PC-9 (cell line): ENCODE measurements around the gene THSD7B. TPM values are rescaled to one million over a fixed set of nuclear protein-coding genes. Genes with fewer than 3 reads are reported as not detected.

ENCODE experiments used
- BruUV-seq: library from RNA; stranded (reverse); fragments of 400-500 nt; replicated peaks from 2 replicates; lab custom pipeline; 2021; lab: Mats Ljungman, UMichigan
- CTCF ChIA-PET: fragments of 300-600 bp; sonication (Branson Sonifier 250); formaldehyde crosslinking; loops from one replicate; lab custom pipeline; 2022; ENCODE audit warnings: antibody characterized with exemption; lab: Charles Lee
- POLR2A ChIA-PET: fragments of 300-600 bp; sonication (Branson Sonifier 250); formaldehyde crosslinking; loops from one replicate; lab custom pipeline; 2022; ENCODE audit warnings: antibody characterized with exemption; ENCODE audit not compliant: unreplicated experiment; lab: Charles Lee
- DNase-seq, 2 experiments: peaks; one replicate each; pipeline versions ENCODE4 v3.0.0 to v3.0.0-alpha.2; 2015 to 2022; ENCODE audit warnings: mixed read lengths in 1 of 2
- H2AFZ ChIP-seq: fragments of 200-600 bp; sonication (generic); 2 replicates; pipeline ENCODE4 v1.8.1; 2017; ENCODE audit warnings: antibody characterized with exemption
- H3F3A ChIP-seq: fragments of 200-600 bp; sonication (generic); 2 replicates; pipeline ENCODE4 v1.8.1; 2017; ENCODE audit warnings: antibody characterized with exemption, mild to moderate bottlenecking, low read depth; ENCODE audit not compliant: insufficient read depth
- H3K27ac ChIP-seq: fragments of 200-600 bp; sonication (generic); 2 replicates; pipeline ENCODE4 v1.6.1; 2016; ENCODE audit warnings: mixed run types
- H3K27me3 ChIP-seq: fragments of 200-600 bp; sonication (generic); 2 replicates; pipeline ENCODE4 v1.6.1; 2016; ENCODE audit warnings: low read depth, mixed run types; ENCODE audit not compliant: insufficient read depth
- H3K36me3 ChIP-seq: fragments of 200-600 bp; sonication (generic); 2 replicates; pipeline ENCODE4 v1.6.1; 2016; ENCODE audit warnings: low read depth, mixed run types
- H3K4me1 ChIP-seq: fragments of 200-600 bp; sonication (generic); replicated peaks from 2 replicates; pipeline ENCODE4 v1.6.1; 2016; ENCODE audit warnings: mixed run types; ENCODE audit not compliant: insufficient read depth
- H3K4me2 ChIP-seq: fragments of 200-600 bp; sonication (generic); 2 replicates; pipeline ENCODE4 v1.6.1; 2017; ENCODE audit warnings: mixed run types
- H3K4me3 ChIP-seq: fragments of 200-600 bp; sonication (generic); 2 replicates; pipeline ENCODE4 v1.6.1; 2016; ENCODE audit warnings: mixed run types
- H3K79me2 ChIP-seq: fragments of 200-600 bp; sonication (generic); 2 replicates; pipeline ENCODE4 v1.6.1; 2017; ENCODE audit warnings: low read depth, mixed run types
- H3K9me2 ChIP-seq: fragments of 200-600 bp; sonication (generic); 2 replicates; pipeline ENCODE4 v1.8.1; 2017; ENCODE audit warnings: mild to moderate bottlenecking; ENCODE audit not compliant: insufficient read depth
- H3K9me3 ChIP-seq: fragments of 200-600 bp; sonication (generic); 2 replicates; pipeline ENCODE4 v1.8.1; 2016; ENCODE audit warnings: low read depth; ENCODE audit not compliant: insufficient read depth
- H4K20me1 ChIP-seq: fragments of 200-600 bp; sonication (generic); 2 replicates; pipeline ENCODE4 v1.8.1; 2017; ENCODE audit not compliant: insufficient read depth
- CTCF ChIP-seq: fragments of 200-600 bp; sonication (generic); conservative IDR thresholded peaks from 2 replicates; pipeline ENCODE4 v1.6.1; 2017; ENCODE audit warnings: mixed run types, antibody characterized with exemption, mild to moderate bottlenecking, moderate library complexity
- EZH2 ChIP-seq: fragments of 200-600 bp; sonication (generic); IDR thresholded peaks from 2 replicates; pipeline ENCODE4 v1.8.0; 2017; ENCODE audit warnings: antibody characterized with exemption, low read depth
- intact Hi-C: fragments of 100-400 bp; cut with micrococcal nuclease; formaldehyde crosslinking; loops from one replicate; pipeline ENCODE4 v1.10.0; 2022; ENCODE audit not compliant: unreplicated experiment
- total RNA-seq: library from RNA; stranded (reverse); gene quantifications from 2 replicates; pipeline ENCODE4 v1.2.3, GENCODE V29; 2021

Gene THSD7B
- total RNA-seq, 1 experiment from 2014 or later, result not detected

DNA sequence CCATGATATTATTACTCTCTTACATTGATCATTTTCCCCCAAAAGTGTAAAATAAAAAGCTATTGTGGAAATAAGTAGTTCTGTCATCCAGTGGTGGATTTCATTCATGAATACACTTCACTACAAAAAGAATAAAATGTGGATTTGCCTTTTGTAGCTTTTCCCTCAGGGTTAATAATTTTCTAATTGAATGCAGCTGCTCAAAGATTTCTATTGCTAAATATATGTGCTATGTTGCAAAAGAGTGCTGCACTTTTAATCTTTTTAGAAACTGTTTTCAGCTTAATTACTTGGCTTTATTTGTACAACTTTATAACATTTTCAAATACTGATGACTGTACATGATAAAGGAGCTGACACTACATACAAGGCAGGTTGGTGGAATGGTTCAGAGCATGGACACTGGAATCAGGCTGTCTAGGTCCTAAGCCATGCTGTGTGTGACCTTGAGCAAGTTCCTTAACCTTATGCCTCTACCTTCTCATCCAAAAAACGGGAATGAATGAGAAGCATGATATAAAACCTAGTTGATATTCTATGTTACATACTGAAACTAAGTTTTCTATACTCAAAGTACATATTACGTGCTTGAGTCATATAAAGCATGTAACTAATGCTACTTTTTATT lies 128.8 kb downstream of the THSD7B start:
- BruUV-seq, result no TSS peak
- no peaks in the 10 kb centered on the region for H3K27me3 ChIP-seq
- no peak overlapping the region for H3K27ac ChIP-seq
- DNase-seq, result no peak
- ChIA-PET POLR2A (no interaction called here), CTCF (no interaction called here)
- no peaks in the 10 kb centered on the region for H4K20me1 ChIP-seq
- no peak overlapping the region for H3K4me2 ChIP-seq
- H3F3A ChIP-seq, result no peaks in the 10 kb centered on the region
- no peaks in the 10 kb centered on the region for H3K9me3 ChIP-seq
- no peaks in the 10 kb centered on the region for H3K4me1 ChIP-seq
- intact Hi-C loops, result no loop called here
- H3K9me2 ChIP-seq, result no peaks in the 10 kb centered on the region
- H3K79me2 ChIP-seq, result no peaks in the 10 kb centered on the region
- H3K36me3 ChIP-seq, result no peaks in the 10 kb centered on the region
- no peak overlapping the region for H2AFZ ChIP-seq
- no peak overlapping the region for H3K4me3 ChIP-seq
- TF ChIP-seq EZH2, result no peak
- no peak for TF ChIP-seq CTCF

DNA sequence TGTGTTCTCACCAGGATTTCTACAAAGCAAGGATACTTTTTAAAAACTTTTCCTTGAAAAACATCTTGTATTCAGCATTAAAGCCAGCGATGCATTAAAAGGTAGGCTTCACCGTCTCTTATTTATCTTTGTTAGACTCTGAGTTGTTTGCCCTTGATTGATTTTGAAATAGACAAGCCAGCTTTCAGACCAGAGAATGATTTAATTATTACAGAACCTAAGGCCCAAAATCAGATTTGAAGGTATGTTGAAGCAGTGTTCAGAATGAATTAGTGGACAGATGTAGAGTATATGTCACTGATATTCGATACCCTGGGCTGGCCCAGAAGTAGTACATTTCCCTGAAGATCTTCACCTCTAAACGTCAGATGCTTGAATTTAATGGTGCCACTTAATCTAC lies 136.4 kb downstream of the THSD7B start:
- no TSS peak for BruUV-seq
- ChIA-PET POLR2A (no interaction called here), CTCF (no interaction called here)
- Histone ChIP-seq H3K4me3 (no peak overlapping the region), H3K4me2 (no peak overlapping the region), H3K27me3 (0 out of 2 replicates have a peak, but pooled peaks cover 4% of the 10 kb centered on the region), H3K9me2 (no peaks in the 10 kb centered on the region), H3F3A (no peaks in the 10 kb centered on the region), H3K27ac (no peak overlapping the region), H3K36me3 (no peaks in the 10 kb centered on the region), H4K20me1 (no peaks in the 10 kb centered on the region), H3K9me3 (no peaks in the 10 kb centered on the region), H3K4me1 (no peaks in the 10 kb centered on the region), H3K79me2 (no peaks in the 10 kb centered on the region), H2AFZ (no peak overlapping the region)
- intact Hi-C loops, result no loop called here
- no peak for TF ChIP-seq CTCF
- TF ChIP-seq EZH2, result no peak
- no peak for DNase-seq

DNA sequence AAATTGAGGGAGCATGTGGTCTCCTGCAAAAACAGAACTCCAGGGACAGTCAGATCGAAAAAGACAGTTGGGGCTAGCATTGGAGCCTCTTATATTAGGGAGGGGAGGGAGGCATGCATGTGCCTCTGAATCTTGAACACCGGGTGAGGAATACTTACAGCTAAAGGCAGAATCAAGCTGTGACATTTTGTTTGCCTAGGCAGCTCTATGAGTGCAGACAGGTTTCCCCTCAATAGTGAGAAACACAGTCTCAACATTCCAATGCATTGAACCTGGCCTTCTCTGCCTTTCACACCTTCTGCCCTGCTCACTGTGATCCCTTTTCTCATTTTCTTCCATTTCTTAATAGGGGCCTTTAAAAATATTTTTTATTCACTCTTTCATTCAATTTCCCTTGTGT lies 140.4 kb downstream of the THSD7B start:
- intact Hi-C loops, result no loop called here
- CTCF ChIA-PET, result no interaction called here
- no peak overlapping the region for H3K4me2 ChIP-seq
- no peak overlapping the region for H3K27ac ChIP-seq
- POLR2A ChIA-PET, result no interaction called here
- H3K4me1 ChIP-seq, result no peaks in the 10 kb centered on the region
- 0 out of 2 replicates have a peak, but pooled peaks cover 2% of the 10 kb centered on the region for H3K27me3 ChIP-seq
- H3F3A ChIP-seq, result no peaks in the 10 kb centered on the region
- H3K79me2 ChIP-seq, result no peaks in the 10 kb centered on the region
- H2AFZ ChIP-seq, result no peak overlapping the region
- H3K36me3 ChIP-seq, result no peaks in the 10 kb centered on the region
- no TSS peak for BruUV-seq
- no peak overlapping the region for H3K4me3 ChIP-seq
- TF ChIP-seq EZH2 (no peak), CTCF (no peak)
- DNase-seq, result no peak
- H4K20me1 ChIP-seq, result no peaks in the 10 kb centered on the region
- H3K9me2 ChIP-seq, result no peaks in the 10 kb centered on the region
- H3K9me3 ChIP-seq, result no peaks in the 10 kb centered on the region
